NCI-H1417 (cell line): ENCODE measurements around the gene LRRC7.

Experiments
- DNase-seq, 3 experiments: peaks; one replicate each; lab custom pipeline; 2025; lab: John Stamatoyannopoulos, UW

Gene LRRC7

DNA sequence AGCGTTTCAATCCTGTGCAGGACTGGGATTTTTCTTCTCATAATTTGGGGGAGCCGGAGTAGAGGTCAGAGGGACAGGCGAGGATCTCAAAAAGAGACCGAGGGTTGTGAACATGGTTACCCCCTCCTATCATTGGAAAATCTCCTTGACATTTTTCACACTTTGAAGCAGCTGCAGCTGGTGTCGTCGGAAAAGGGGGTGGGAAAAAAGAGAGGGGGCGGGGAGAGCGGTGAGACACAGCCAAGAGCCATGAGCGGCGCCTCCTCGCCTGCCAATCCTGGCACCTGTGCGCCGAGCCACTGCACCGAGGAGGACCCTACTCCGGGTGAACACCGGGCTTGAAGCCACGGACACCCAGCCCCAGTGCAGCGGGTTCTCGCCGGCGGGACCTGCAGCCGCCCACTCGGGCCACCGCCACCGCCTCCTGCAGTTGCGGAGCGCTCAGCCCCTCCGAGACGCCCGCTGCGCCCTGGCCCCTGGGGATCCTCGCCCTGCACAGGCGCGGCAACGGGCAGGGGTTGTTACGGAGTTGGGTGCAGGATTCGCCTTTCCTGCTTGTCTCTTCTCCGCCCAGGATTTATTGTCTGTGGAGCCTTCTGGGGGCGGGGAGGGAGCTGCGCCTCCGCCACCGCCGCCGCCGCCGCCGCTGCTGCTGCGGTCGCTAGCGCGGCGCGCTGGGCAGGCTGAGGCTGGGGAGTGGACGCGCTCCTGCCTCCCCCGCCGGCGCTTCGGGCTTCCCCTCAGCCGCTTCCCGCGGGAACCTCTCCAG is at the start of gene LRRC7:
Gene LRRC7 (plus strand): TSS at position 271 of the 769 bp plus-strand sequence. CDS start 718 bp downstream, outside the sequence.
- DNase-seq, result peak; percentile 42 to 89 (median 86)

DNA sequence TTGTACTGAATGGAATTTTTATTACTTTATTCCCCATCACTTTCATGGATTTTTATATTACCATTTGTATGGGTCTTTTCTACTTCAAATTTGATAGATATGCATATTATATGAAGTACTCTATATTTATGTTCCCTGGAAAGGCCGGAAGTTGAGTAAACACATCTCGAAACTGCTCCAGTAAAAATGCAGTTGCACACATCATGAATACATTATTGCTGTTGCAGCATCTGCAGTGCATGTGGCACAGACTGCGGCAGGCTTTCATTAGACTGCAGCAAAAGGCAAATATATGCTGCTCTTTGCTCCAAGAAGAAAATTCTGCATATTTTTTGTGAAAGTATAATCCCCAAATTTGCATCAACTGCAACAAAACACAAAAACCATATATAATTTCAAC is 48.7 kb upstream of the LRRC7 start:
- no peak for DNase-seq

DNA sequence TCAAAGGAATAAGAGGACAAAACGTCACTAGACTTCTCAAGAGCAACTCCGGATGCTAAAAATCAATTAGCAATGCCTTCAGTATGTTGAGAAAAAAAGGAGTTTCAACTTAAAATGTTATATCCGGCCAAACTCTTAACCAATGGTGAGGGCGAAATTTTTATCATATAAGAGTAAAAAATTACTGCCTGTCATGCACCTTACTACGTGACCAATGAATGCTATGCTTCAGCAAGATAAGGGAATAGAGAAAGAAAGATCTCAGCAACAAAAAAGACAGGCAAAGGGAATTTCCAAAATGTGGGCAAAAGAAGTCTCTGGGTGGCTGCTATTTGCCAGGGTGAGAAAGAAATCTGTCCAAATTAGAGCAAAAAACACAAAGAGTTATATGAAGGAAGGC is 47.4 kb upstream of the LRRC7 start:
- no peak for DNase-seq

DNA sequence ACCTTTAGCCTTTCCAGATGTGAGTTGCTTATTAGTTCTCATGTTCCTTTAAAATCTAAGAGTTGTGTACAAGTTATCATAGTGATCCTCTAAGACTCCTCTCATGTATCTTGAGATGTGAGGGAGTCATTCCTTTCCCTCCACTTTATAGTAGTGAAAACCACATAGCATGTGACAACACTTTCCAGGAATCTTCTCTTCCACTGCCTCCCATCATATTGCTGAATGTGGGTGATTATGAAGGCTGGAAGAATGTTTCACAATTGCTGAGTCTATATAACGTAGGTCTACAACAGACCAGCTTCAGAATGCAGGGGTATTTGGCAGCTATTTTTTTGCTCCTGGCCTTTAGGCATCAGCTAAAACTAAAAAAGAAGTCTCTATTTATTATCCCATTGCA is 44.7 kb upstream of the LRRC7 start:
- DNase-seq, result no peak

DNA sequence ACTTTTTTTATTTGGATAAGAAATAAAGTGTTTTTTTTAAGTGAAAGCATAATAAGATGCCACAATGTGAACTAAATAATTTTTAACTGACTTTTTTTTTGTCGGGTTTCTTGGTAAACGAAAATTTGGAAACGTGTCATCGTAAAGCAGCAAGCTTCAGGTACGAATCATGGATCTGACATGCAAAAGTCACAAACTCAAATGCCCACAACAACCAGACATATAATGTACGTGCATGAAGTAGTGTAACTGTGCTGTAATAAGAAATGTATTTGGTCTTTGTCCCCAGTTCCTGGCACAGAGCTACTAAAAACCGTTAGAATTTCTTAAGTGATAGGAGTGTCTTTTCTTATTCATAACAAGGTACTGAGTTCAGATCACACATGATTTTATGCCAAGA is 44.3 kb upstream of the LRRC7 start:
- DNase-seq, result no peak

DNA sequence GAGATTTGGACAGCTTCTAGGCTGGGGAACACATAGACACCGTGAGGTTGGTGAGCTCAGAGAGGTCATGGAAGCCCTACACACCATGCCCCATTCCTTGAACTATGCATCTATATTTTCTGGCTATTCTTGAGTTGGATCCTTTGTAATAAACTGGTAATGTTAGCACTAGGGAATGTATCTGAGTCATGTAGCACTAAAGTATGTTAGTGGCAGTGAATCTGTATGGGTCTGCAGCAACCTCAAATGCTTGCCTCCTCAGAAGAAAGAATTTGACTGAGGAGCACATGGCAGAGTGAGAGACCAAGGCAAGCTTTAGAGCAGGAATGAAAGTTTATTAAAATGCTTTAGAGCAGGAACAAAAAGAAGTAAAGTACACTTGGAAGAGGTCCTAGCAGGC is 43.7 kb upstream of the LRRC7 start:
- DNase-seq, result no peak

DNA sequence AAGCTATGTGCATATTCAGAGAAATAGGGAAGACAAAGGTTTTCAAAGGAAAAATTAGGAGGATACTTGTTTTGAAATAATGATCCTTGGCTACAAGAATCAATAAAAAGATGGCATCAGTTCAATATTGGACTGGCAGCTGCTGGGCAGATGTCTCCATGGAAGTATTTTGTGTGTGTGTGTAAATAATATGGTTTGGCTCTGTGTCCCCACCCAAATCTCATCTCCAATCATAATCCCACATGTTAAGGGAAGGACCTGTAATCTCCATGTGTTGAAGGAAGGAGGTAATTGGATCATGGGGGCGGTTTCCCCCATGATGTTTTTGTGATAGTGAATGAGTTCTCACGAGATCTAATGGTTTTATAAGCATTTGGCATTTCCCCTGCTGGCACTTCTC is 40.4 kb upstream of the LRRC7 start:
- DNase-seq, result no peak

DNA sequence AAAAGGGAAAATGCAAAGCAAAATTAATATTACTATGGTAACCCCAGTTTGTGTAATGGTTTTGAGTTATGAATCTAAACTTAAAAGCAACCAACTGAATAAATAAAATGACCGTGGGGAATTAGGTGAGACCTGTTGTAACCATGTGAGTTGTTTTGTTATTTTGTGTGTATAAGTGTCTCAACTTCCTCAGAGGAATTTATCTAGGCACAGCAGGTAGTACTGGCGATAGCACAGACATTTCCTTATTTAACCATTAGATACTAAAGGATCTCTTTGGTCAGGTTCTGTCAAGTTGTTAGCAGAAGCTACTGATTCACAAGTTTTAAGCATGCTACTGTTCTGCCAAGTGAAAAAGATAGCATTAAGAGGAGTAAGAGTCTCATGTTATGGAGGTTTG is 39.3 kb upstream of the LRRC7 start:
- no peak for DNase-seq

DNA sequence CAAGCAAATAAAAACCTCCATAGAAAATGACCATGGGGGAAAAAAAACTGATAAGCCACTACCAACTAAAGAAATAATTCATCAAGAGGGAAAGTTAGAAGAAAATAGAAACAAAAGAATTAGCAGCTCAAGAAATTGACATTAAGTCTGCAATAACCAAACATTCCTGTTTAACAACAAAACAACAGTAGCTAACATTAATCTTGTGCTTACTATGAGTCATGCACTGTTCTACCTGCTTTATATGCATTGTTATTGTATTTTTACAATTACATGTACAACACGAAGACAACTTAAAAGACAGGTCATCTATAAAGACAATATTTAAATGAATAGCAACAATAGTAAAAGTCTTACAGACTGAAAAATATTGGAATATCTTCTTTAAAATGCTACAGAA is 34.4 kb upstream of the LRRC7 start:
- no peak for DNase-seq

DNA sequence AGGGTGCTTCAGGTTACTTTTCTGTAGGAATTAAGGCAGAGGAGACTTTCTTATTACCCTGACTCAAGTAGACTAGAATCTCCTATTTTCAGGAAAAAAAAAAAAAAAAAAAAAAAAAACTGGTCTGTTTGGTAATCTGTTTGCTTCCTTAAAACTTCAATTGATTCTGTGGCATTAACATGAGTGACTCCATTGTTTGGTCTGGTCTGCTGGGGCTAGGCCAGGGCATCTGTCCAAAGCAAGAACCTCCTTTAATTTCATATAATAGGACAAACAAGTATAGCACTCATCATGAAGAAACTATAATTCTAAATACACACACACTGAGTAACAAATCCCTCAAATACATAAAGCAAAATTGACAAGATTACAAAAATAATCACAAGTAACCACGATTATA is 32.9 kb upstream of the LRRC7 start:
- no peak for DNase-seq

DNA sequence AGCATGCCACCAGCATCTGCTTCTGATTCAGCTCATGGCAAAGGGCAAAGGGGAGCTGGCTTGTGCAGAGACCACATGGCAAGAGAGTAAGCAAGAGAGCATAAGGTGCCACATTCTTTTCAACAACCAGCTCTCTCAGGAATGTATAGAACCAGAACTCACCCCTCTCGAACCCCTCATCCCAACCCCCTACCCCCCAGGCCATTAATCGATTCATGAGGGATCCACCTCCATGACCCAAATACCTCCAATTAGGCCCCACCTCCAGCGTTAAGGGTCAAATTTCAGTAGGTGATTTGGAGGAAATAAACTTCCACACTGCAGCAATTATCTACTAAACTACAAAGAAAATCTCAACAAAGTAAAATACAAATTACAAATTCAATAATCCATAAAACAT is 32.2 kb upstream of the LRRC7 start:
- DNase-seq, result no peak

DNA sequence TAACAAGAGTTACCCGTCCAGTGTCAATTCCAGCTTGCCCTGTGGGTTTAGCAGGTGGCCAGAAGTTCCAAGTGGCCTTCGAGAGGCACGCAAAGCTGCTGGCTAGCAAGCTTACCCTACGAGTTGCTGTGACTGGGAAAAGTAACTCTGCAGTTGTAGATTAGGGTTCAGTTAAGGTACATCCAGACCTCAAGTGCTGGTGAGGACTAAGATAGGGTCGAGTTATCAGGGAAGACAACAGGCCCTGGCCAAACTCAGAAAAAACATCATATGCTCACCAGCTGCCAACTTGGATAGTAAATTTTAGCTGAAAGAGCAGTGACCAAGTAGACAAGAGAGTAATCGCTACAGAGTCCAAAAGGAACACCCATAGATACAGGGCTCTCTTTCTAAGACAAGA is 27.7 kb upstream of the LRRC7 start:
- DNase-seq, result no peak

DNA sequence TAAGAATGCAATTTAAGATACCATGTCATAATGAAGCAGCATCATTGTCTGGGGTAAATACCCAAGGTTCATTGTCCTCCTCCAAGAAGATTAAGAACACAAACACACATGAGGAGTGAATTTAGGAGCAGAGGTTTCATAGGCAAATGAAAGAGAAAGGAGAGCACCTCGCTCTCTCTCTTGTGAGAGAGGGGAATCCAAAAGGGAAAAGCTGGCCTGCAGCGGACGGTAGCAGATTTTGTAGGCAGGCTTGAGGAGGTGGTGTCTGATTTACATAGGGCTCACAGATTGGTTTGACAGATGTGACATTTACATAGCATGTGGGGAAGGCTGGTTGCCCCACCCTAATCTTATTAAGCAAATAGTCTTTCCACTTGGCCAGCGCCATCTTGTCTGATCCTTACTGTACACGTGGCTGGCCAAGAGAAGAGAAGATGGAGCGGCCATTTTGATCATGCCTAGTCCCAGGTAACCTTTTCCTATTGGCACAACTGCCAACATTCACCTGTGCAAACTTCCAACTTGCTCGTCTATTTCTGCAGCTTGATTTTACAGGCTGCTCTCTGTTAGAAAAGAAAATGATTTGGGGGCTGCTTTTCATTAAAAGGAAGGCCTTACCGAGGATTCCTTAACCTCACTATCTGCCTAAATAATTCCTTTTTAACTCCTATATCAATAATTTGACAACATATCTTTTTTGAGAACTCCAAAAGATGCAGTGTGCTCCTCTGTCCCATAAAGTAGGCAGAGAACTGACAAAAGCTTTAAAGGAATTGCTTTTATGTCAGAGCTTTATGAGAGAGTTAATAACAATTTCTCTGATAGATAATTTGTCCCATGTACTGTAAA is 16.0 kb upstream of the LRRC7 start:
- DNase-seq, result no peak

DNA sequence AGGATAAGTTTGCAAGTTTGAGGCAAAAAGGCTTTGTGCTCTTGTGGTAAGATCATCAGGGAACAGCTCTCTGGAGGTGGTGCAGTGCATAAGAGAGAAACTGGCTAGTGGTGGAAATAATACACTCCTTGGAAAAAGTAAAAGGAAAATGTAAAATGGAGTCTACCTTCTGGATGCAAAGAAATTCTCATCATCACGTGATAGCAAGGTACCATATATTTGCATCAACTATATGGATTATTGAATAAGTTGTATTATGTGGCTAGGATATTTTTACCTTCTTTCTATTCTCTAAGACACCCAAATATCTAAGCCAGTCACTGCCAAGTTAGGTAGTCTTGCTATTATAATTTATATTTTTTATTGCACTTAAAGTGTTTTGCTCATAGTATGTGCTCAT is 14.0 kb upstream of the LRRC7 start:
- no peak for DNase-seq

DNA sequence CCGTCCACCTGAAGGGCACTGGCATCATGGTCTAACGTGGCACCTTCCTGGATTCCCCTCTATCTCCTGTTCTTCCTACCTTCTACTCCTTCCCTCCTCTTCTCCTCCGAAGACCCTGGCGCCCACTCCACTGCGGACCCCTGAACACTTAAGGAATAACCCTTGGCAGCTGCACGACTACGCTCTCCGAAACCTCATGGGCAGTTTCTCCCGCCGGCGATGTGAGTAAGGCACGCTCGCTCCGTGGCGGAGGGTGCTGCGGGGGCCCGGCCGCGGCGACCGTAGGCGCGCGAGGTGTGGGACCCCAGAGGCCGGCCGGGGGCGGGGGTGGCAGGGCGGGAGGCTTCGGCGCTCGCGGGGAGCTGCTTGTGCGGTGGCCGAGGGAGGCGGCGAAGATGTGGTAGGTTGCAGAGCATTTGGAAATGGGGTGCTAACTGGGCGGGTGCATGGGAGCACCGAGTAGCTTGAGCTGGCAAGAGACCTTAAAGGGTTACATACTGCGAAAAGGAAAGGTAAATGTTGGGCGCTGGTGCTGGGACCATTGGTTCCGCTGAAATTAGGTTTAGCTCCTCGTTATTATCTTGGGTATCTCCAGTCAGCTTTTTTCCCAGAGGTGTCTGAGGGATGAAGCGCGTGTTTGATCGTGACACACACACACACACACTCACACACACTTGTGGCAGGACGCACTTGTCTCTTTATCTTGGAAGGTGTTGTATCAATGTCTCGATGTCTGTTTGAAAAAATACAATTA is 876 bp downstream of the LRRC7 start:
- peak in 1 of 3 experiments; percentile 48 for DNase-seq

DNA sequence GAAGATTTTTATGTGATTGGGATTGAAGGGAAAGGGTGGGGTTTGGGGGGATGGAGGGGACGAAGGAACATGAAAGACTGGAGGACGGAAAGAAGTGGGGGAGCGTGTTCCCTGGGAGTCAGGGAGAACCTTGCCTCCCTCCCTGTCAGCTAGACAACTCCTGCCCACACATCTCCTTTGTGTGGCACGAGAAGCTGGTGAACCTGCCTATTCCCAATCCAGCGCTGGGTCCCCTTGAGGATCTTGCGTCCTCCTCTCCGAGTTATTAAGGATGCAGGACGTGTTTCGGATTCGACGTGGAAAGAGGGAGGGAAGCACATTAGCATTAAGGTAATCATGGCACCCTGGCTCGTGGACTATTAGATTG is 1.4 kb downstream of the LRRC7 start:
- no peak for DNase-seq

DNA sequence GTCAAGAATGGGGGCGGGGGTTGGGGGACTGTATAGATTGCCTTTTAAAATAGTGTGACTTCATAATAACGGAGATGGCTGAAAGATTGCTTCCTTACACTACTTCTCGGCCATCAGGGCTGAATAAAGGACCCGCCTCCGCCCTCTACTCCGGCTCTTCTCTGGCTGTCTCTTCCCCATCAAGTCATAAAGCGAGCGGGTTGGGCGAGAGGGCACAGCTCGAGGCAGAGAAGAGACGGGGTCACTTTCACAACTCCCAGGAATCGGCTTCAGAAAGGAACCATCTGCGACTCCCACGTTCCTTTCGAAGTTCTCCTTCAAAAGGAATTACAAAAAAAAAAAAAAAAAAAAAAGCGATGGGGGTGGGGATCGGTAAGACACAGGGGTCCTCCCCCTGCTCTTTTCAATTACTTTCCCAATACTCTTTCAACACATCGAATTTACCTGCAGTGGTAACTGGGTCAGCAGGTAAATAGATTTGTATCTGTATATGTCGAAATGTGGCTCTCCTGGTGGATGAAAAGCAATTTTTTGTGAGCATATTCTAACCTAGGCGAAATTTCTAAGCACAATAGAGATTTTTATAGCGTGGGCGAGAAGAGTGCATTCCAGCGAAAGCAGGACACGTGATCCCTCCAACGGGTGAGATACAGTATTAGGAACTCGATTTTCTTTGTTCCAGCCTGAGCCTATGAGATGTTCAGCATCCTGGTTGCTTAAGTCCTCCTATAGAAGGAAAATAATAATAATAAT is 2.0 kb downstream of the LRRC7 start:
- DNase-seq, result no peak

DNA sequence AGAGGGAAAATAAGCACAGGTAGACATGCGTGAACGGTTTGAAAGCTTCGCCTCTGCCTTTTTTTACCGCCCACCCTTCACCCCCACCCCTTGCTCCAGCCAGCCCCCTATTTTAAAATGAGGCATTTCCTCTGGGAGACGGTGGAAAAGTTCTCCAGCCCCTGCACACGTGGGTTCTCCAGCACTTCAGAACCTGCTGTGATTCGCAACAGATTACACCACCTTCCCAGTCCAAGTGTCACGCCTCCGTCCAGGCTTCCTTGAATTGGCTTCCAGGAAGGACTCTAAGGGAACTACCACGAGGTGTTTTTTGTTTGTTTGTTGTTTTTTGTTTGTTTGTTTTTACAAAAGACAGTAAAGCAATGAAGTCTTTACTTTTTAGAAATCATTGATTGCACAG is 2.6 kb downstream of the LRRC7 start:
- no peak for DNase-seq

DNA sequence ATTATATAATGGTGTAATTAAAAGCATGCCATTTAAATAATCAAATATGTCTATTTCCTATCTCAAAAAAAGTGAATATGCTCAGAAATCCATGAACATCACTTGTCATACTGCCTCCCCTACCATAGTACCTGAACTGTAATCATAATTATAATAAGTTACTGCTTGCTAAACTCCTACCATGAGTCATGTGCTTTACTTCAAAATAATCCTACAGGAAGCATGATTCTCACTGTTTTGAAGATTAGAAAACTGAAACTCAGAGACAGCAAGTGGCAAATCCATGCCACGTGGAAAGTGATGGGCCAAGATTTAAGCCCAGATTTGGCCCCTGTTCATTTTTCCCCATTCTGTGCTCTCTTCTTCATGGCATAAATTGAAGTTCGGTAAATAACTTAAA is 5.2 kb downstream of the LRRC7 start:
- DNase-seq, result no peak

DNA sequence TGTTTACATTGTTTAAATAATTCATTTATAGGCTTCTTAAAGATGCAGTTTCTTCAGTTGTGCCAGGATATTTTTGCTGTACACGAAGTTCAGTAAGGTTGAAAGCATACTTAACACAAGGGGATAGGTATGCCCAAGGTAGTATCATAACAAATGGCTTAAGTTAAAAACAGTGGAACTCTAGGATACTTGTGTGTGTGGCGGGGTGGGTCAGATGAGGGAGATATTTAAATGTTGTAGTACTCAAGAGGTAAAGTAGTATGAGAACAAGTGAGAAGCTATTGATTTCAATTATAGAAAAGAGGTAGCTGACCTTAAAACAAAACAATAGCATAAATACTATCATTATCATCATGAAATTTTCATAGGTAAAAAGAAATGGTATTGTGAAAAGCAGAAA is 6.2 kb downstream of the LRRC7 start:
- DNase-seq, result no peak

DNA sequence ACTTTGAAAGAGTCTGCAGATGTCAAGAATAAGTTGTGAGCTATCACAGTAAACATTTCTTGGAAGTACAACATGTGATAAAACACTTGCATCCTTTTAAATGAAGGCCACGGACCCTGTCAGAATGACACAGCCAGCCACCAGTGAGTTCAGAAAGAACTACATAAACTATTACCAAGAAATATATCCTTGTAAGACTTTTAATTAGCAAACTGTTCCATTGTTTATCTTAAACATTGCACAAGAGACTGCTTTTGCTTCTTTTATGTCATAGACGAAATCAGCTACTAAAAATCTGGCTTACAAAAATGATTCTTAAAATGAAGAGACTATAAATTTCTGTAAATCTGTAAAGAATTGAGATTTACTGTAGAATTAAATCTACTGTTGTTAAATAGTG is 17.9 kb downstream of the LRRC7 start:
- DNase-seq, result no peak

DNA sequence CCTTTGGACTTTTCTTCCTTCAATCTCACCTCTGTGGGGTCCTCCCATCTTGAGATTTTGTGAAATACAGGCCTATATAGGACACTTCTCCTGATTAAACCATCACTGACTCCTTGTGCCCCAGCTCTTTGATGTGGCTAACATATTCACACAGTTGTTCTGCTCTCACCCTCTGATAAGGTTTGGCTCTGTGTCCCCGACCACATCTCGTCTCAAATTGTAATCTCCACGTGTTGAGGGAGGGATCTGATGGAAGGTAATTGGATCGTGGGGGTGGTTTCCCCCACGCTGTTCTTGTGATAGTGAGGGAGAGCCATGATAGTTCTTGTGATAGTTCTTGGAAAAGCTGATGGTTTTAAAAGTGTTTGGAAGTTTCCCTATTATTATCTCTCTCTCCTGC is 19.7 kb downstream of the LRRC7 start:
- DNase-seq, result no peak
